Naive thymus-derived CD4-positive, alpha-beta T cell (primary cell): ENCODE measurements around the gene TARP. TPM values are rescaled to one million over a fixed set of nuclear protein-coding genes. Genes with fewer than 3 reads are reported as not detected.
A peak's percentile ranks its signal among the peaks of the same experiment; 100 is the strongest.

Source experiments
- ATAC-seq: fragments of 150-1000 bp; cut with Tn5 transposase; 2 replicates; pipeline ENCODE4 v1.10.0; 2021; ENCODE audit warnings: mild to moderate bottlenecking, moderate library complexity
- CTCF ChIA-PET: fragments of 350-600 bp; sonication (Branson Sonifier 250); formaldehyde crosslinking; loops from one replicate; lab custom pipeline; 2021; ENCODE audit warnings: antibody characterized with exemption; lab: Charles Lee
- POLR2A ChIA-PET: fragments of 350-600 bp; sonication (Branson Sonifier 250); formaldehyde crosslinking; loops from one replicate; lab custom pipeline; 2021; ENCODE audit warnings: antibody characterized with exemption, inconsistent platforms; lab: Charles Lee
- DNase-seq, 9 donors: peaks; one replicate each; pipeline versions ENCODE4 v3.0.0 to v3.0.0-alpha.2; 2020 to 2022; ENCODE audit warnings: mixed read lengths in 1 of 9
- H3K27ac ChIP-seq: one replicate; pipeline ENCODE4 v1.7.0; 2013; ENCODE audit warnings: mild to moderate bottlenecking, low read depth, low read length, moderate library complexity
- H3K27me3 ChIP-seq, 2 donors: one replicate each; pipeline ENCODE4 v1.7.0; 2013; ENCODE audit warnings: low read length in 2 of 2, mild to moderate bottlenecking in 2 of 2, moderate library complexity in 2 of 2; ENCODE audit not compliant: control insufficient read depth in 2 of 2, insufficient read depth in 2 of 2
- H3K36me3 ChIP-seq, 3 experiments: 1 replicate in 2 of 3; 2 replicates in 1 of 3; pipeline ENCODE4 v1.7.0; 2013; ENCODE audit warnings: low read length in 3 of 3, mild to moderate bottlenecking in 3 of 3, moderate library complexity in 1 of 3; ENCODE audit not compliant: insufficient read depth in 3 of 3, control insufficient read depth in 2 of 3
- H3K4me1 ChIP-seq, 2 donors: one replicate each; pipeline ENCODE4 v1.7.0; 2013; ENCODE audit warnings: low read length in 2 of 2, mild to moderate bottlenecking in 2 of 2, moderate library complexity in 1 of 2; ENCODE audit not compliant: control insufficient read depth in 2 of 2, insufficient read depth in 2 of 2
- H3K4me3 ChIP-seq: 2 replicates; pipeline ENCODE4 v1.7.0; 2013; ENCODE audit warnings: mild to moderate bottlenecking, low read length
- H3K9me3 ChIP-seq, 3 experiments: 1 replicate in 2 of 3; 2 replicates in 1 of 3; pipeline ENCODE4 v1.7.0; 2013; ENCODE audit warnings: low read length in 3 of 3; ENCODE audit not compliant: control insufficient read depth in 2 of 3
- H3K27ac Mint-ChIP-seq, 9 donors: one replicate each; pipeline ENCODE4 v1.8.0; 2020 to 2022; ENCODE audit warnings: mixed read lengths in 9 of 9, mild to moderate bottlenecking in 8 of 9, moderate library complexity in 5 of 9, inconsistent platforms in 2 of 9
- H3K27me3 Mint-ChIP-seq, 5 donors: one replicate each; pipeline ENCODE4 v1.8.0; 2021 to 2022; ENCODE audit warnings: mixed read lengths in 5 of 5, mild to moderate bottlenecking in 1 of 5
- H3K36me3 Mint-ChIP-seq, 5 donors: one replicate each; pipeline ENCODE4 v1.8.0; 2020 to 2022; ENCODE audit warnings: mixed read lengths in 5 of 5, mild to moderate bottlenecking in 3 of 5, inconsistent platforms in 1 of 5
- H3K4me1 Mint-ChIP-seq, 7 donors: one replicate each; pipeline ENCODE4 v1.8.0; 2020 to 2022; ENCODE audit warnings: mixed read lengths in 7 of 7, mild to moderate bottlenecking in 3 of 7, inconsistent platforms in 1 of 7
- H3K4me3 Mint-ChIP-seq, 10 donors: one replicate each; pipeline ENCODE4 v1.8.0; 2020 to 2022; ENCODE audit warnings: mild to moderate bottlenecking in 10 of 10, mixed read lengths in 10 of 10, moderate library complexity in 6 of 10, inconsistent platforms in 2 of 10
- H3K9me3 Mint-ChIP-seq, 11 donors: one replicate each; pipeline ENCODE4 v1.8.0; 2020 to 2022; ENCODE audit warnings: mixed read lengths in 11 of 11, mild to moderate bottlenecking in 4 of 11, inconsistent platforms in 1 of 11, moderate library complexity in 1 of 11
- intact Hi-C, 2 donors: fragments of 100-400 bp; cut with micrococcal nuclease; formaldehyde crosslinking; loops; one replicate each; pipeline ENCODE4 v1.15.1; 2023
- polyA plus RNA-seq, 2 donors: library from polyadenylated mRNA; unstranded; fragments of 300-500 nt; fragmentation: Illumina TruSeq; gene quantifications; one replicate each; pipeline ENCODE4 v1.2.3, GENCODE V29; 2021
- total RNA-seq, 6 experiments: library from RNA in 5 of 6; stranded (reverse) in 5 of 6; gene quantifications; 1 replicate in 5 of 6; 2 replicates in 1 of 6; pipeline ENCODE4 v1.2.3 and lab custom pipeline; 2021 to 2026

Gene TARP

GRCh38 chr7:38211940-38212339 lies 61.5 kb downstream of the TARP start:
- POLR2A ChIA-PET = interaction anchor here (0.7 kb wide), 1 partner anchor 378 kb away, joined by 3 read pairs; no protein-coding TSS in a partner anchor
- peaks cover 0 to 27% (median 10%) of the 10 kb centered on the region in 5 donors for H3K36me3 Mint-ChIP-seq

DNA sequence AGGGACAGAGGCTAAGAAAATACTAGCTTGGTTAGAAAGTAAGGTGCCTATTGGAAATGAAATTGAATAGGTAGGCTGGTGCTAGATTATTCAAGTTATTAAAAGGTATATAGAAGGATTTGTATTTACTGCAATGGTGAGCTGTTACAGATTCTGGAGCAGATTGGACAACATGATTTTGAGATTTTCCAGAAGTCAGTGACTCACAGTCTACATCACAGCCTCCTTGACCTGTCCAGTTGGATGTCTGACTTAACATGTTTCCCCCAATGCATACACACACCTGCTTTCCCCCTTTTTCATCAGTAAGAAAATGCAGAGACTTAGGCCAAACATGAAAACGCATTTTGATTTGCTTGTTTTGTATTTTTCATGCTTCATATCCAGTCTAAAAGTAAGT lies 62.0 kb downstream of the TARP start:
- peaks cover 0 to 28% (median 10%) of the 10 kb centered on the region in 5 donors for H3K36me3 Mint-ChIP-seq
- H3K4me1 Mint-ChIP-seq = peaks cover 4 to 14% (median 10%) of the 10 kb centered on the region in 7 donors
- H3K27ac Mint-ChIP-seq = peak overlapping the region in 1 of 9 donors; percentile 76

More at GRCh38 chr7:38211940-38212339, 61.5 kb downstream of the TARP start:
- CTCF ChIA-PET = interaction anchor here (1.2 to 1.8 kb wide), 4 partner anchors 11 to 165 kb away, joined by 4 to 9 read pairs (median 7); no protein-coding TSS in a partner anchor
- ATAC-seq (no peak), DNase-seq (no peak)
- intact Hi-C loops = loop anchor here in 1 of 2 donors (10.0 kb wide), 1 partner anchor 453 kb away; no protein-coding TSS in a partner anchor
- H3K27me3 Mint-ChIP-seq = no peaks in the 10 kb centered on the region
- H3K4me1 Mint-ChIP-seq = peaks cover 4 to 14% (median 10%) of the 10 kb centered on the region in 7 donors
- Histone ChIP-seq H3K27ac (no peak overlapping the region), H3K4me1 (peaks cover 8 to 17% of the 10 kb centered on the region in 2 donors), H3K27me3 (no peaks in the 10 kb centered on the region), H3K36me3 (peaks cover 0 to 16% (median 0%) of the 10 kb centered on the region in 3 experiments), H3K4me3 (no peak overlapping the region), H3K9me3 (no peaks in the 10 kb centered on the region)
- H3K4me3 Mint-ChIP-seq = no peak overlapping the region
- H3K9me3 Mint-ChIP-seq = no peaks in the 10 kb centered on the region
- peak overlapping the region in 2 of 9 donors; percentile 11 to 76 for H3K27ac Mint-ChIP-seq

More for the DNA sequence above, 62.0 kb downstream of the TARP start:
- ATAC-seq (no peak), DNase-seq (no peak)
- POLR2A ChIA-PET = interaction anchor here (0.6 to 0.7 kb wide), 2 partner anchors 10 to 378 kb away, joined by 3 to 4 read pairs; no protein-coding TSS in a partner anchor
- no peaks in the 10 kb centered on the region for H3K9me3 Mint-ChIP-seq
- CTCF ChIA-PET = interaction anchor here (1.2 to 1.8 kb wide), 3 partner anchors 11 to 163 kb away, joined by 4 to 9 read pairs (median 9); no protein-coding TSS in a partner anchor
- H3K27me3 ChIP-seq = no peaks in the 10 kb centered on the region
- intact Hi-C loops = loop anchor here in 1 of 2 donors (10.0 kb wide), 1 partner anchor 453 kb away; no protein-coding TSS in a partner anchor
- peaks cover 0 to 12% (median 0%) of the 10 kb centered on the region in 3 experiments for H3K36me3 ChIP-seq
- H3K4me3 Mint-ChIP-seq = no peak overlapping the region
- no peaks in the 10 kb centered on the region for H3K27me3 Mint-ChIP-seq
- no peaks in the 10 kb centered on the region for H3K9me3 ChIP-seq
- H3K4me1 ChIP-seq = peaks cover 8 to 13% of the 10 kb centered on the region in 2 donors
- H3K4me3 ChIP-seq = no peak overlapping the region
- H3K27ac ChIP-seq = no peak overlapping the region

Other genes with a start within 250 kb of the TARP start
- 10 to 100 TPM in 4 of 5 experiments, 1 to 10 TPM in 1; 9.4 to 22.0 (median 12.2) TPM for gene STARD3NL, start 95.4 kb downstream of the TARP start, total RNA-seq
- 10 to 100 TPM; 25.3 to 26.9 TPM for gene STARD3NL, start 95.4 kb downstream of the TARP start, polyA plus RNA-seq